GM10248 (cell line): Measurements from ENCODE around the gene KRIT1.

Source experiments
- CTCF ChIA-PET: fragments of 300-600 bp; sonication (Branson Sonifier 250); formaldehyde crosslinking; extraction: SDS; loops from one replicate; lab custom pipeline; 2021; ENCODE audit warnings: antibody characterized with exemption; lab: Yijun Ruan, JAX
- POLR2A ChIA-PET: fragments of 350-650 bp; sonication (Branson Sonifier 250); formaldehyde crosslinking; extraction: SDS; loops from one replicate; lab custom pipeline; 2020; ENCODE audit warnings: antibody characterized with exemption; lab: Yijun Ruan, JAX
- DNase-seq: peaks from one replicate; pipeline ENCODE4 v3.0.0; 2012; ENCODE audit errors: extremely low spot score
- CTCF ChIP-seq: IDR thresholded peaks from 2 replicates; pipeline ENCODE4 v1.5.1; 2012; ENCODE audit warnings: mild to moderate bottlenecking, low read depth; ENCODE audit errors: extremely low read depth, missing control alignments, control extremely low read depth

Gene KRIT1

GRCh38 chr7:92158660-92159575 lies 86.8 kb downstream of the KRIT1 start:
- CTCF ChIA-PET = interaction anchor here (1.5 kb wide), 1 partner anchor 19 kb away, joined by 3 read pairs; no protein-coding TSS in a partner anchor
- POLR2A ChIA-PET = no interaction called here
- no peak for TF ChIP-seq CTCF

GRCh38 chr7:92156990-92157389 lies 88.7 kb downstream of the KRIT1 start:
- ChIA-PET POLR2A (no interaction called here), CTCF (no interaction called here)
- TF ChIP-seq CTCF = no peak
- DNase-seq = no peak

More at GRCh38 chr7:92158660-92159575, 86.8 kb downstream of the KRIT1 start:
- DNase-seq = peak; percentile 36

- POLR2A ChIA-PET = no interaction called here
- no peak for DNase-seq
- no peak for TF ChIP-seq CTCF
- CTCF ChIA-PET = no interaction called here
Observed at GRCh38 chr7:92155108-92155739, 90.5 kb downstream of the KRIT1 start.

- ChIA-PET CTCF (interaction anchor here (2.1 kb wide), 1 partner anchor 10 kb away, joined by 4 read pairs; no protein-coding TSS in a partner anchor), POLR2A (no interaction called here)
- no peak for TF ChIP-seq CTCF
- no peak for DNase-seq
Observed at GRCh38 chr7:92150450-92151017, 95.2 kb downstream of the KRIT1 start.

- TF ChIP-seq CTCF = no peak
- no peak for DNase-seq
- CTCF ChIA-PET = interaction anchor here (1.1 to 2.1 kb wide), 2 partner anchors 10 to 30 kb away, joined by 4 to 5 read pairs; no protein-coding TSS in a partner anchor
- POLR2A ChIA-PET = interaction anchor here (0.5 kb wide), 1 partner anchor 1748 kb away, joined by 3 read pairs; no protein-coding TSS in a partner anchor
Observed at GRCh38 chr7:92149736-92150239, 95.9 kb downstream of the KRIT1 start.
